ENCODE data around the gene TOP3B.

The TOP3B gene

GRCh38 chr22:22022255-22022840, 39.8 kb upstream of the TOP3B start:
- no peaks in the 10 kb centered on the region for H3K9me3 ChIP-seq (ENCODE audit: control insufficient read depth in 2 of 2, low read length in 2 of 2)
- no peak overlapping the region for H3K9ac ChIP-seq (ENCODE audit: low read depth in 1 of 2, low read length in 2 of 2)
- H3K4me3 ChIP-seq (ENCODE audit: low read length in 2 of 2) = no peak overlapping the region
- no peak overlapping the region for H3K27ac ChIP-seq (ENCODE audit: low read depth in 2 of 2, low read length in 2 of 2)
- no peaks in the 10 kb centered on the region for H3K27me3 ChIP-seq (ENCODE audit: control insufficient read depth in 2 of 2, insufficient read depth in 2 of 2, low read length in 2 of 2)
- no peaks in the 10 kb centered on the region for H3K36me3 ChIP-seq (ENCODE audit: control insufficient read depth in 2 of 2, insufficient read depth in 2 of 2, low read length in 2 of 2)
- no peaks in the 10 kb centered on the region for H3K4me1 ChIP-seq (ENCODE audit: control insufficient read depth in 2 of 2, insufficient read depth in 2 of 2, low read length in 2 of 2)

DNA sequence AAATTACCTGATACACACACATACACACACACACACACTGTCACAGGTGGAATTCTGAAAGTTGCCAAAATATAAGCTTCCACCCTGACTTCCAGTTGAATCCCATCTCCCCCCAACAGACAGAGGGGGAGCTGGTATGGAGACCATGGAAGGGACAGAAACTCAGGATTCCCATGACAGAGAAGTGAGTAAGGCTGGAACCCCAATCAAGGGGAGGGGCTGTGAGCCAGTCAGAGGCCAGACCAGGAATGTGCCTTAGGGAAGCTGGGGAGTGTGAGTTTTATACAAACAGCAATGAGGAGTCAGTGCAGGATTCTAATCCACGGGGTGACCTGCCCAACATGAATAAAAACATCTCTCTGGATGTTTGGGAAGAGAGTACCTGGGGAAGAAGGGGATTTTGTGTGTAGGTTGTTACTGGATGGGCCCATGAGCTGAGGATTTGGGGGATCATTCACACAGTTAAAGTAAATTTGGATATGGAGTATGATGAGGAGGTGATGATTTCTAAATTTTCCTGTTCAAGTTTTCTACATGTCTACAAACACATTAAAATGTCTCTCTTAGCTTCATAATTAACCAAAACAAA, 38.7 kb upstream of the TOP3B start:
- Histone ChIP-seq H3K4me3 (ENCODE audit: low read length in 2 of 2) (no peak overlapping the region), H3K9me3 (ENCODE audit: control insufficient read depth in 2 of 2, low read length in 2 of 2) (no peaks in the 10 kb centered on the region), H3K27ac (ENCODE audit: low read depth in 2 of 2, low read length in 2 of 2) (no peak overlapping the region), H3K9ac (ENCODE audit: low read depth in 1 of 2, low read length in 2 of 2) (no peak overlapping the region), H3K4me1 (ENCODE audit: control insufficient read depth in 2 of 2, insufficient read depth in 2 of 2, low read length in 2 of 2) (no peaks in the 10 kb centered on the region), H3K27me3 (ENCODE audit: control insufficient read depth in 2 of 2, insufficient read depth in 2 of 2, low read length in 2 of 2) (no peaks in the 10 kb centered on the region), H3K36me3 (ENCODE audit: control insufficient read depth in 2 of 2, insufficient read depth in 2 of 2, low read length in 2 of 2) (no peaks in the 10 kb centered on the region)

- H3K4me3 ChIP-seq (ENCODE audit: low read length in 2 of 2) = no peak overlapping the region
Measured at GRCh38 chr22:22020425-22020852, 37.9 kb upstream of the TOP3B start.

DNA sequence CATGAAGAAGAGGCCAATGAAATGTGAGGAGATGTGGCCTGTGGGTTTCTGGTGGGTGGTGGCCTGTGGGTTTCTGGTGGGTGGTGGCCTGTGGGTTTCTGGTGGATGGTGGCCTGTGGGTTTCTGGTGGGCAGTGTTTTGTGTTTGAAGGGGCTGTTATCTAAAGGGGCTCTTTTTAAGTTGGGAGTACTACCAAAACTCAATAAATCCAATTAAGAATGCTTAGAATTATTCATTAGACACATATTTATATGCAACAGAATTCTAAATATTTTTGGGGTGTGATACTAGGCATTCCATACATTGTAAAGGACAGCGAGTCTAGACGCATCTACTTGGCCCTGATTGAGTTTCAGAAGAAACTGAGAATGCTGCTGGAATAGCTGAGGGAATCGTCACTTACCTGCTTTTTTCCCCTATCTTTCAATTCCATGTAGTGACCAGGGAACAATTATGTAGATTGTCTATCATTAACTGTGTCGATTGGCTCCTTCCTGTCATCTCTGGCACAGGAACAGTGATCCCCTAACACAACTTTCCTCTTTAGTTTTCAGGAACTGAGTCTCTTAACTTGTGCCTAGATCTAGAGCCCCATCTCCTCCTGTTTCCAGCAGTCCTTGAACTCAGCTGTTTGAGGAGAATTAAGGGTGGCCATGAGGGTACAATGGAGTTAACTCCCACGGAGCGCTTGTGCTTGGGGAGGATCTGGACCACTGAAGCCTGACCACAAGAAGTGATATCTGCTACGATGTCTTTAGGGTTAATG, 37.3 kb upstream of the TOP3B start:
- H3K27ac ChIP-seq (ENCODE audit: low read depth in 2 of 2, low read length in 2 of 2) = no peak overlapping the region
- H3K9me3 ChIP-seq (ENCODE audit: control insufficient read depth in 2 of 2, low read length in 2 of 2) = no peaks in the 10 kb centered on the region
- no peaks in the 10 kb centered on the region for H3K27me3 ChIP-seq (ENCODE audit: control insufficient read depth in 2 of 2, insufficient read depth in 2 of 2, low read length in 2 of 2)
- no peak overlapping the region for H3K4me3 ChIP-seq (ENCODE audit: low read length in 2 of 2)
- H3K9ac ChIP-seq (ENCODE audit: low read depth in 1 of 2, low read length in 2 of 2) = no peak overlapping the region
- no peaks in the 10 kb centered on the region for H3K4me1 ChIP-seq (ENCODE audit: control insufficient read depth in 2 of 2, insufficient read depth in 2 of 2, low read length in 2 of 2)
- no peaks in the 10 kb centered on the region for H3K36me3 ChIP-seq (ENCODE audit: control insufficient read depth in 2 of 2, insufficient read depth in 2 of 2, low read length in 2 of 2)

More at GRCh38 chr22:22020425-22020852, 37.9 kb upstream of the TOP3B start:
- H3K36me3 ChIP-seq (ENCODE audit: control insufficient read depth in 2 of 2, insufficient read depth in 2 of 2, low read length in 2 of 2) = no peaks in the 10 kb centered on the region
- H3K27me3 ChIP-seq (ENCODE audit: control insufficient read depth in 2 of 2, insufficient read depth in 2 of 2, low read length in 2 of 2) = no peaks in the 10 kb centered on the region
- H3K9ac ChIP-seq (ENCODE audit: low read depth in 1 of 2, low read length in 2 of 2) = no peak overlapping the region
- no peaks in the 10 kb centered on the region for H3K9me3 ChIP-seq (ENCODE audit: control insufficient read depth in 2 of 2, low read length in 2 of 2)
- H3K27ac ChIP-seq (ENCODE audit: low read depth in 2 of 2, low read length in 2 of 2) = no peak overlapping the region
- no peaks in the 10 kb centered on the region for H3K4me1 ChIP-seq (ENCODE audit: control insufficient read depth in 2 of 2, insufficient read depth in 2 of 2, low read length in 2 of 2)

DNA sequence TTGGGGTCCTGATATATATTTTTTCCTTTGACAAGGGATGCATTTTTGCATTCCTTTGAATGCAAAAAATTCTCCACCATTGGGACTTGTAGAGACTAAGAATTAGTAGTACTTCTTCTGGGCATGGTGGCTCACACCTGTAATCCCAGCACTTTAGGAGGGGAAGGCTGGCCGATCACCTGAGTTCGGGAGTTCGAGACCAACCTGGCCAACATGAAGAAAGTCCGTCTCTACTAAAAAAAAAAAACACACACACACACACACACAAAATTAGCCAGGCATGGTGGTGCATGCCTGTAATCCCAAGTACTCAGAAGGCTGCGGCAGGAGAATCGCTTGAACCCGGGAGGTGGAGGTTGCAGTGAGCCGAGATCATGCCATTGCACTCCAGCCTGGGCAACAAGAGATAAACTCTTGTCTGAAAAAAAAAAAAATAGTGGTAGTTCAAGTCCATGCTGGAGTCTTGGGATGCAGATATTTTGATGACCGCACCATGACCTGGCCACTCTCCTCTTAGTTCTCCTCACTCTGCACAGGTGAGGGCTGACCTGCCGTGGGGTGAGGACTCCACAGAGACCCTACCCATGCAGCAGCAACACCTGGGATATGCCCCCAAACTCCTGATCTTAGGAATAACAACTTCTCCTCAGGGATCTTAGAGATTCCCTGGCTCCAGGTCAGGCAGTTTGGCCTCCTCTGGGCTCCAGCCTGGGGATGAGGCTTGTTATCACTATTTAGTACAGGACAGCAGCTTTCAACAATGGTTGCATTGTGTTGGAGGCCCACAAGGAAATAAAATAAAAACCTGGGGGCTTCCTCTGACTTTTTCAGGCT, 36.5 kb upstream of the TOP3B start:
- H3K27ac ChIP-seq (ENCODE audit: low read depth in 2 of 2, low read length in 2 of 2) = no peak overlapping the region
- no peaks in the 10 kb centered on the region for H3K27me3 ChIP-seq (ENCODE audit: control insufficient read depth in 2 of 2, insufficient read depth in 2 of 2, low read length in 2 of 2)
- H3K9ac ChIP-seq (ENCODE audit: low read depth in 1 of 2, low read length in 2 of 2) = no peak overlapping the region
- H3K36me3 ChIP-seq (ENCODE audit: control insufficient read depth in 2 of 2, insufficient read depth in 2 of 2, low read length in 2 of 2) = no peaks in the 10 kb centered on the region
- H3K4me1 ChIP-seq (ENCODE audit: control insufficient read depth in 2 of 2, insufficient read depth in 2 of 2, low read length in 2 of 2) = no peaks in the 10 kb centered on the region
- no peaks in the 10 kb centered on the region for H3K9me3 ChIP-seq (ENCODE audit: control insufficient read depth in 2 of 2, low read length in 2 of 2)
- no peak overlapping the region for H3K4me3 ChIP-seq (ENCODE audit: low read length in 2 of 2)

DNA sequence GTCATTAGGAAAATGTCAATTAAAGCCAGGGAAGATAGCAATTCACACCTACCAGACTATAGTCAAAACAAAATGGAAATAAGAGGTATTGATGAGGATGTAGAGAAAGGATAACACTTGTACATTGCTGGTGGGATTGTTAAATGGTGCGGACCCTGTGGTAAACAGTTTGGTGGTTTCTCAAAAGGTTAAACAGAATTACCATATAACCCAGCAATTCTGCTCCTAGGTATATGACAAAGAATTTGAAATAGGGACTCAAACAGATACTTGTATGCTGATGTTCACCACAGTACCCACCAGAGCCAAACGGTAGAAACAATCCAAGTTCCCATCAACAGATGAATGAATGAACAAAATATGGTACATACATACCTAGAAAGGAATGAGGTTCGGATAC, 33.0 kb upstream of the TOP3B start:
- Histone ChIP-seq H3K9ac (ENCODE audit: low read depth in 1 of 2, low read length in 2 of 2) (no peak overlapping the region), H3K9me3 (ENCODE audit: control insufficient read depth in 2 of 2, low read length in 2 of 2) (no peaks in the 10 kb centered on the region), H3K4me3 (ENCODE audit: low read length in 2 of 2) (no peak overlapping the region), H3K27me3 (ENCODE audit: control insufficient read depth in 2 of 2, insufficient read depth in 2 of 2, low read length in 2 of 2) (peaks cover 0 to 2% of the 10 kb centered on the region in 2 donors), H3K36me3 (ENCODE audit: control insufficient read depth in 2 of 2, insufficient read depth in 2 of 2, low read length in 2 of 2) (no peaks in the 10 kb centered on the region), H3K27ac (ENCODE audit: low read depth in 2 of 2, low read length in 2 of 2) (no peak overlapping the region), H3K4me1 (ENCODE audit: control insufficient read depth in 2 of 2, insufficient read depth in 2 of 2, low read length in 2 of 2) (no peaks in the 10 kb centered on the region)

GRCh38 chr22:22014285-22014659, 31.7 kb upstream of the TOP3B start:
- no peak overlapping the region for H3K4me3 ChIP-seq (ENCODE audit: low read length in 2 of 2)
- H3K9ac ChIP-seq (ENCODE audit: low read depth in 1 of 2, low read length in 2 of 2) = no peak overlapping the region
- H3K4me1 ChIP-seq (ENCODE audit: control insufficient read depth in 2 of 2, insufficient read depth in 2 of 2, low read length in 2 of 2) = no peaks in the 10 kb centered on the region
- no peak overlapping the region for H3K27ac ChIP-seq (ENCODE audit: low read depth in 2 of 2, low read length in 2 of 2)
- H3K27me3 ChIP-seq (ENCODE audit: control insufficient read depth in 2 of 2, insufficient read depth in 2 of 2, low read length in 2 of 2) = peaks cover 0 to 2% of the 10 kb centered on the region in 2 donors
- no peaks in the 10 kb centered on the region for H3K36me3 ChIP-seq (ENCODE audit: control insufficient read depth in 2 of 2, insufficient read depth in 2 of 2, low read length in 2 of 2)
- no peaks in the 10 kb centered on the region for H3K9me3 ChIP-seq (ENCODE audit: control insufficient read depth in 2 of 2, low read length in 2 of 2)

DNA sequence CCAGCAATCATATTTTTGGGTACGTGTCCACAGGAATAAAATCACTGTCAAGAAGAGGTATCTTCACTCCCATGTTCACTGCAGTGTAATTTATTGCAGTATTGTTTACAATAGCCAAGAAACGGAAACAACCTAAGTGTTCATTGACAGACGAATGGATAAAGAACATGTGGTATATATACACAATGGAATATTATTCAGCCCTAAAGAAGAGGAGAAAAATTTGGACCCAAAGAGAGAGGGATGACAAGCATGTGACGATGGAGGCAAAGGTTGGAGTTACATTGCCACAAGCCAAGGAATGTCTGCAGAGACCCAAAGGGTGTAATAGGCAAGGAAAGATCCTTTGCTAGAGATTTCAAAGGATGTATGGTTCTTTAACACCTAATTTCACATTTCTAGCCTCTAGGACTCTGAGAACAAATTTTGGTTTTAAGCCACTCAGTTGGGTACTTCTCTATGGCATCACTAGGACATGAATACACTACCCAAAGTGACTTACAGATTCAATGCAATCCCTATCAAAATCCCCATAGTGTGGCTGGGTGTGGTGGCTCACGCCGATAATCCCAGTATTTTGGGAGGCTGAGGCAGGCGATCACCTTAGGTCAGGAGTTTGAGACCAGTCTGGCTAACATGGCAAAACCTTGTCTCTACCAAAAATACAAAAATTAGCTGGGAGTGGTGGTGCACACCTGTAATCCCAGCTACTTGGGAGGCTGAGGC, 31.1 kb upstream of the TOP3B start:
- Histone ChIP-seq H3K27ac (ENCODE audit: low read depth in 2 of 2, low read length in 2 of 2) (no peak overlapping the region), H3K4me3 (ENCODE audit: low read length in 2 of 2) (no peak overlapping the region), H3K9ac (ENCODE audit: low read depth in 1 of 2, low read length in 2 of 2) (no peak overlapping the region), H3K9me3 (ENCODE audit: control insufficient read depth in 2 of 2, low read length in 2 of 2) (no peaks in the 10 kb centered on the region), H3K27me3 (ENCODE audit: control insufficient read depth in 2 of 2, insufficient read depth in 2 of 2, low read length in 2 of 2) (peaks cover 0 to 2% of the 10 kb centered on the region in 2 donors), H3K36me3 (ENCODE audit: control insufficient read depth in 2 of 2, insufficient read depth in 2 of 2, low read length in 2 of 2) (no peaks in the 10 kb centered on the region), H3K4me1 (ENCODE audit: control insufficient read depth in 2 of 2, insufficient read depth in 2 of 2, low read length in 2 of 2) (no peaks in the 10 kb centered on the region)

DNA sequence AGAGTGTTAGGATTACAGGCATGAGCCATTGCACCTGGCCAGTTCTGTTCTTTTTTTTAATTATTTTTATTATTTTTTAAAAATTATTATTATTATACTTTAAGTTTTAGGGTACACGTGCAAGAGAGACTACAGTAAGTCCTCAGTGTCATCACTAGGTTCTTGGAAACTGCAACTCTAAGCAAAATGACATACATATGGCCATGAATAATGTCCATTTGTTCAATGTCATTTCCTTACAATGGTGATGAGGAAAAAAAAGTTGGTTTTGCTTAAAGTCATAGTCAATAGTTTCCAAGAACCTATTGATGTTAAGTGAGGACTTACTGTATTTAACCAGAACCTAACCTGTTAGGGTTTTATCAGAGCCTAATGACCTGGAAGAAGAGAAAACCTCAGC, 29.4 kb upstream of the TOP3B start:
- Histone ChIP-seq H3K27ac (ENCODE audit: low read depth in 2 of 2, low read length in 2 of 2) (no peak overlapping the region), H3K27me3 (ENCODE audit: control insufficient read depth in 2 of 2, insufficient read depth in 2 of 2, low read length in 2 of 2) (peaks cover 0 to 2% of the 10 kb centered on the region in 2 donors), H3K36me3 (ENCODE audit: control insufficient read depth in 2 of 2, insufficient read depth in 2 of 2, low read length in 2 of 2) (no peaks in the 10 kb centered on the region), H3K4me3 (ENCODE audit: low read length in 2 of 2) (no peak overlapping the region), H3K4me1 (ENCODE audit: control insufficient read depth in 2 of 2, insufficient read depth in 2 of 2, low read length in 2 of 2) (no peaks in the 10 kb centered on the region), H3K9me3 (ENCODE audit: control insufficient read depth in 2 of 2, low read length in 2 of 2) (no peaks in the 10 kb centered on the region), H3K9ac (ENCODE audit: low read depth in 1 of 2, low read length in 2 of 2) (no peak overlapping the region)
